ENCODE measurements around the gene KLF18.

KLF18 gene

DNA sequence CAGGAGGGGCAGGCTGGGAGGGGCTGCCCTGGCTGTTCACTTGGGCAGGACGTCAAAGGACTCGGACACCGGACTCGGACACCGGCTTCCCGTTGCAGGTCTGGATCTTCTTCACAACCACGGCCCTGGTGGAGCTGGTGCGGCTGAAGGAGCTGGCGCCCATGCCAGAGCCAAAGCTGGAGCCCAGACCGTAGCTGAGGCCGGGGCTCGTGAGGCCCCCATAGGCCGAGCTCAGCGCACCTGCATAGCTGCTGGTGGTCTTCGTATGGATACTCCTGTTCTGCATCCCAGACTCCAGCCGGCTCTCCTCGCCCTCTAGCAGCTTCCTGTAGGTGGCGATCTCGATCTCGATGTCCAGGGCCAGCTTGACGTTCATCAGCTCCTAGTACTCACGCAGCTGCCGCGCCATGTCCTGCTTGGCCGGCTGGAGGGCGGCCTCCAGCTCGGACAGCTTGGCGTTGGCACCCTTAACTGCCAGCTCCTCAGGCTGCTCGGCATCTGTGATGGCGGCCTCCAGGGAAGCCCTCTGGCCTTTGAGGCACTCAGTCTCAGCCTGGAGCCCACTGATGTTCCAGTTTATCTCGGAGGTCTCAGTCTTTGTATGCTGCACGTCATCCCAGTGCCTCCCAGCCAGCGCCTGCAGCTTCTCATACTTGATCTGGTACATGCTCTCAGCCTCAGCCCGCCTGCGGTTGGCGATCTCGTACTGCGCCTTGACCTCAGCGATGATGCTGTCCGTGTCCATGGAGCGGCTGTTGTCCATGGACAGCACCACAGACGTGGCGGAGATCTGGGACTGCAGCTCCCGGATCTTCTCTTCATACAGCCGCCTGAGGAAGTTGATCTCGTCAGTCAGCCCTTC is 37.9 kb downstream of the KLF18 start:
- H3K23ac ChIP-seq (ENCODE audit: low read depth, low read length, poor library complexity) = no peak overlapping the region
- H3K4ac ChIP-seq (ENCODE audit: low read length) = no peak overlapping the region
- H3K14ac ChIP-seq (ENCODE audit: low read length) = peak overlapping the region; percentile 94
- no peak overlapping the region for H3K9ac ChIP-seq (ENCODE audit: low read depth, low read length, poor library complexity)
- H3K4me2 ChIP-seq (ENCODE audit: insufficient read depth, low read length, poor library complexity, severe bottlenecking) = no peak overlapping the region
- H2BK12ac ChIP-seq (ENCODE audit: low read length) = peak overlapping the region; percentile 41
- H2BK120ac ChIP-seq (ENCODE audit: low read depth, low read length) = no peak overlapping the region
- no peaks in the 10 kb centered on the region for H3K79me1 ChIP-seq (ENCODE audit: low read depth, low read length)
- H2AFZ ChIP-seq (ENCODE audit: low read length) = peak overlapping the region; percentile 75
- no peak overlapping the region for H3K27ac ChIP-seq (replicated peaks; ENCODE audit: low read length)
- WGBS, 2 donors (ENCODE audit: extremely low coverage in 2 of 2, insufficient read length in 2 of 2, insufficient replicate concordance in 1 of 2) = no CpG with 5 or more reads among the region's 46 CpGs
- no peak overlapping the region for H4K8ac ChIP-seq (ENCODE audit: low read depth, low read length)
- H3K18ac ChIP-seq (ENCODE audit: low read length) = peak overlapping the region; percentile 19
- H3K9me3 ChIP-seq (replicated peaks in 1 of 2; ENCODE audit: control insufficient read depth in 2 of 2, insufficient read depth in 1 of 2, low read depth in 1 of 2, low read length in 2 of 2) = no peaks in the 10 kb centered on the region
- no peak for DNase-seq (ENCODE audit: low spot score)
- H3K36me3 ChIP-seq (replicated peaks in 1 of 2; ENCODE audit: control insufficient read depth in 2 of 2, insufficient read depth in 2 of 2, low read length in 2 of 2) = no peaks in the 10 kb centered on the region
- H2BK15ac ChIP-seq (ENCODE audit: low read length) = no peak overlapping the region
- no peak overlapping the region for H2BK5ac ChIP-seq (ENCODE audit: low read length)
- no peak overlapping the region for H4K91ac ChIP-seq (ENCODE audit: low read depth, low read length, poor library complexity)
- peaks cover 0 to 11% (median 0%) of the 10 kb centered on the region in 3 experiments for H3K27me3 ChIP-seq (ENCODE audit: control insufficient read depth in 3 of 3, insufficient read depth in 3 of 3, low read depth in 1 of 3, low read length in 3 of 3)
- H2AK5ac ChIP-seq (ENCODE audit: low read depth, low read length) = peak overlapping the region; percentile 83
- H3K4me3 ChIP-seq (ENCODE audit: low read length in 2 of 2) = no peak overlapping the region
- H3K4me1 ChIP-seq (ENCODE audit: control insufficient read depth in 2 of 2, insufficient read depth in 1 of 2, low read depth in 1 of 2, low read length in 2 of 2) = no peaks in the 10 kb centered on the region

DNA sequence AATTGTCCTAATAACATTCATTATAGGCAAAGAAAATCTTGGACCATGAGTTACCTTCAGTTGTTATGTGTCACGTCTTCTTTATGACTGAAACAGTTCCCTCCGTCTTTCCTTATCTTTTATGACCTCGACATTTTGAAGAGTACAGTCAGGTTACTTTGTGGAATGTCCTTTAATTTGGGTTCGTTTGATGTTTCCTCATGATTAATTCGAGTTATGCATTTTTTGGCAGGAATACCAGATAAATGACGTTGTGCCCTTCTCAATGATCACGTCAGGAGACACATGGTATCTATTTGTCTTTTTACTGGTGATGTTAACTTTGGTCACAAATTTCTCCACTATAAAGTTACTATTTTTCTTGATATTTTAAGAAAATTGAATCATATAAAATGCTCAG is 40.1 kb downstream of the KLF18 start:
- H2AK5ac ChIP-seq (ENCODE audit: low read depth, low read length) = no peak overlapping the region
- no peaks in the 10 kb centered on the region for H3K4me1 ChIP-seq (ENCODE audit: control insufficient read depth in 2 of 2, insufficient read depth in 1 of 2, low read depth in 1 of 2, low read length in 2 of 2)
- no peak overlapping the region for H3K4me3 ChIP-seq (ENCODE audit: low read length in 2 of 2)
- H3K27me3 ChIP-seq (ENCODE audit: control insufficient read depth in 3 of 3, insufficient read depth in 3 of 3, low read depth in 1 of 3, low read length in 3 of 3) = peaks cover 0 to 4% (median 0%) of the 10 kb centered on the region in 3 experiments
- no peak overlapping the region for H2AFZ ChIP-seq (ENCODE audit: low read length)
- H4K91ac ChIP-seq (ENCODE audit: low read depth, low read length, poor library complexity) = no peak overlapping the region
- no peak overlapping the region for H3K4me2 ChIP-seq (ENCODE audit: insufficient read depth, low read length, poor library complexity, severe bottlenecking)
- H3K23ac ChIP-seq (ENCODE audit: low read depth, low read length, poor library complexity) = no peak overlapping the region
- peaks cover 0 to 5% of the 10 kb centered on the region in 2 donors for H3K9me3 ChIP-seq (replicated peaks in 1 of 2; ENCODE audit: control insufficient read depth in 2 of 2, insufficient read depth in 1 of 2, low read depth in 1 of 2, low read length in 2 of 2)
- no peak overlapping the region for H3K4ac ChIP-seq (ENCODE audit: low read length)
- H3K14ac ChIP-seq (ENCODE audit: low read length) = no peak overlapping the region
- H2BK5ac ChIP-seq (ENCODE audit: low read length) = no peak overlapping the region
- DNase-seq (ENCODE audit: low spot score) = no peak
- H4K8ac ChIP-seq (ENCODE audit: low read depth, low read length) = no peak overlapping the region
- WGBS, 2 donors (ENCODE audit: extremely low coverage in 2 of 2, insufficient read length in 2 of 2, insufficient replicate concordance in 1 of 2) = no CpG with 5 or more reads among the region's 7 CpGs
- no peaks in the 10 kb centered on the region for H3K36me3 ChIP-seq (replicated peaks in 1 of 2; ENCODE audit: control insufficient read depth in 2 of 2, insufficient read depth in 2 of 2, low read length in 2 of 2)
- no peaks in the 10 kb centered on the region for H3K79me1 ChIP-seq (ENCODE audit: low read depth, low read length)
- no peak overlapping the region for H3K18ac ChIP-seq (ENCODE audit: low read length)
- H2BK15ac ChIP-seq (ENCODE audit: low read length) = no peak overlapping the region
- H3K9ac ChIP-seq (ENCODE audit: low read depth, low read length, poor library complexity) = no peak overlapping the region
- no peak overlapping the region for H2BK120ac ChIP-seq (ENCODE audit: low read depth, low read length)
- no peak overlapping the region for H2BK12ac ChIP-seq (ENCODE audit: low read length)
- H3K27ac ChIP-seq (replicated peaks; ENCODE audit: low read length) = no peak overlapping the region

DNA sequence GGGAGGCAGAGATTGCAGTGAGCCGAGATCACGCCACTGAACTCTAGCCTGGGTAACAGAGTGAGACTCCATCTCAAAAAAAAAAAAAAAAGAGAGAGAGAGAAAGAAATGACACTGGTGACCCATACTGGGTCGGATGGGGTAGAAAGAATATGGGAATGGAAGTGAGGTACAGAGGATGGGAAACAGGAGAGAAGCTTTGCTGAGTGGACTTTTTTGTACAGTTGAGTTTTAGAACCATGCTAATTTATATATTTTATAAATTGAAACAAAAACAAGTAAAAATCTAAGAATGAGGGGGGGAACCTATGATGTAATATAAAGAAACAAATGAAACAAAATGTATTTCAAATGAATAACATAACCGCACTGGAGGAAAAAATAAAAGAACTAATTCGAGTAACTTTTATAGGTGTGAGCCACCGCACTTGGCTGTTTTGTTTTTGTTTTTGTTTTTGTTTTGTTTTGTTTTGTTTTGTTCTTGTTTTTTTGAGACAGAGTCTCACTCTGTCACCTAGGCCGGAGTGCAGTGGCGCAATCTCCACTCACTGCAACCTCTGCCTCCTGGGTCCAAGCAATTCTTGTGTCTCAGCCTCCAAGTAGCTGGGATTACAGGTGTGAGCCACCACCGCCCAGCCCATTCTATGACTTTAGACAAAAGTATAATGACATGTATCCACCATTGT is 41.1 kb downstream of the KLF18 start:
- no peak overlapping the region for H2AK5ac ChIP-seq (ENCODE audit: low read depth, low read length)
- no peaks in the 10 kb centered on the region for H3K36me3 ChIP-seq (replicated peaks in 1 of 2; ENCODE audit: control insufficient read depth in 2 of 2, insufficient read depth in 2 of 2, low read length in 2 of 2)
- no peak overlapping the region for H3K9ac ChIP-seq (ENCODE audit: low read depth, low read length, poor library complexity)
- no peak overlapping the region for H2BK120ac ChIP-seq (ENCODE audit: low read depth, low read length)
- peaks cover 0 to 4% (median 0%) of the 10 kb centered on the region in 3 experiments for H3K27me3 ChIP-seq (ENCODE audit: control insufficient read depth in 3 of 3, insufficient read depth in 3 of 3, low read depth in 1 of 3, low read length in 3 of 3)
- no peak overlapping the region for H3K4ac ChIP-seq (ENCODE audit: low read length)
- no peaks in the 10 kb centered on the region for H3K4me1 ChIP-seq (ENCODE audit: control insufficient read depth in 2 of 2, insufficient read depth in 1 of 2, low read depth in 1 of 2, low read length in 2 of 2)
- no peak overlapping the region for H3K18ac ChIP-seq (ENCODE audit: low read length)
- no peak overlapping the region for H2BK15ac ChIP-seq (ENCODE audit: low read length)
- H2BK5ac ChIP-seq (ENCODE audit: low read length) = no peak overlapping the region
- H3K79me1 ChIP-seq (ENCODE audit: low read depth, low read length) = no peaks in the 10 kb centered on the region
- H3K4me3 ChIP-seq (ENCODE audit: low read length in 2 of 2) = no peak overlapping the region
- no peak overlapping the region for H3K27ac ChIP-seq (replicated peaks; ENCODE audit: low read length)
- no peak overlapping the region for H3K23ac ChIP-seq (ENCODE audit: low read depth, low read length, poor library complexity)
- no CpG with 5 or more reads among the region's 9 CpGs for WGBS, 2 donors (ENCODE audit: extremely low coverage in 2 of 2, insufficient read length in 2 of 2, insufficient replicate concordance in 1 of 2)
- H4K91ac ChIP-seq (ENCODE audit: low read depth, low read length, poor library complexity) = no peak overlapping the region
- H3K14ac ChIP-seq (ENCODE audit: low read length) = no peak overlapping the region
- H4K8ac ChIP-seq (ENCODE audit: low read depth, low read length) = no peak overlapping the region
- no peak overlapping the region for H2AFZ ChIP-seq (ENCODE audit: low read length)
- no peak for DNase-seq (ENCODE audit: low spot score)
- H2BK12ac ChIP-seq (ENCODE audit: low read length) = no peak overlapping the region
- H3K9me3 ChIP-seq (replicated peaks in 1 of 2; ENCODE audit: control insufficient read depth in 2 of 2, insufficient read depth in 1 of 2, low read depth in 1 of 2, low read length in 2 of 2) = peaks cover 0 to 5% of the 10 kb centered on the region in 2 donors
- no peak overlapping the region for H3K4me2 ChIP-seq (ENCODE audit: insufficient read depth, low read length, poor library complexity, severe bottlenecking)

DNA sequence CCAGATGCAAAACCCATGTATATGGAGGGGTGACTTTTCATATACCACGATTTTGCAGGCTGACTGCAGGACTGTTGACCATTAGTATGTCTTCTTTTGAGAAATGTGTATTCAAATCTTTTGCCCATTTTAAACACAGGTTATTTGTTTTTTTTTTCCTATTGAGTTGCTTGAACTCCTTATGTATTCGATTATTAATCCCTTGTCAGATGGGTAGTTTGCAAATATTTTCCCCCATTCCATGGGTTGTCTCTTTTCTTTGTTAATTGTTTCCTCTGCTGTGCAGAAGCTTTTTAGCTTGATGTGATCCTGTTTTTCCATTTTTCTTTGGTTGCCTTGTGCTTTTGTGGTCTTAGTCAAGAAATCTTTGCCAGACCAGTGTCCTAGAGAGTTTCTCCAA is 47.4 kb downstream of the KLF18 start:
- Histone ChIP-seq H3K4ac (ENCODE audit: low read length) (no peak overlapping the region), H3K4me3 (ENCODE audit: low read length in 2 of 2) (no peak overlapping the region), H3K27ac (replicated peaks; ENCODE audit: low read length) (no peak overlapping the region), H3K4me2 (ENCODE audit: insufficient read depth, low read length, poor library complexity, severe bottlenecking) (no peak overlapping the region), H3K4me1 (ENCODE audit: control insufficient read depth in 2 of 2, insufficient read depth in 1 of 2, low read depth in 1 of 2, low read length in 2 of 2) (peaks cover 1 to 8% of the 10 kb centered on the region in 2 donors), H2AK5ac (ENCODE audit: low read depth, low read length) (no peak overlapping the region), H3K18ac (ENCODE audit: low read length) (no peak overlapping the region), H4K91ac (ENCODE audit: low read depth, low read length, poor library complexity) (no peak overlapping the region), H2BK15ac (ENCODE audit: low read length) (no peak overlapping the region), H2BK120ac (ENCODE audit: low read depth, low read length) (no peak overlapping the region), H4K8ac (ENCODE audit: low read depth, low read length) (no peak overlapping the region), H3K14ac (ENCODE audit: low read length) (no peak overlapping the region), H3K23ac (ENCODE audit: low read depth, low read length, poor library complexity) (no peak overlapping the region), H3K79me1 (ENCODE audit: low read depth, low read length) (no peaks in the 10 kb centered on the region), H2BK5ac (ENCODE audit: low read length) (no peak overlapping the region), H3K36me3 (replicated peaks in 1 of 2; ENCODE audit: control insufficient read depth in 2 of 2, insufficient read depth in 2 of 2, low read length in 2 of 2) (no peaks in the 10 kb centered on the region), H3K9me3 (replicated peaks in 1 of 2; ENCODE audit: control insufficient read depth in 2 of 2, insufficient read depth in 1 of 2, low read depth in 1 of 2, low read length in 2 of 2) (peaks cover 0 to 7% of the 10 kb centered on the region in 2 donors), H2BK12ac (ENCODE audit: low read length) (no peak overlapping the region), H3K9ac (ENCODE audit: low read depth, low read length, poor library complexity) (no peak overlapping the region), H2AFZ (ENCODE audit: low read length) (no peak overlapping the region), H3K27me3 (ENCODE audit: control insufficient read depth in 3 of 3, insufficient read depth in 3 of 3, low read depth in 1 of 3, low read length in 3 of 3) (no peaks in the 10 kb centered on the region)
- no peak for DNase-seq (ENCODE audit: low spot score)
- WGBS, 2 donors (ENCODE audit: extremely low coverage in 2 of 2, insufficient read length in 2 of 2, insufficient replicate concordance in 1 of 2) = no CpG with 5 or more reads among the region's 2 CpGs
